SKM-1 treated with dmso at 0.1 percent for 144 hours (cell line): Measurements from ENCODE around the gene PATL2.
"Not testable (repeated sequence)": the region's sequence is repeated elsewhere in the genome, so short reads cannot be mapped to it uniquely, and the experiment has no call there.

Experiments used
- DNase-seq: peaks from one replicate; lab custom pipeline; 2025; ENCODE audit not compliant: unreplicated experiment; lab: John Stamatoyannopoulos, UW

Gene PATL2

GRCh38 chr15:44654858-44655257, 56.3 kb downstream of the PATL2 start:
- DNase-seq: no peak

- no peak for DNase-seq
Measured at GRCh38 chr15:44647637-44648036, 63.5 kb downstream of the PATL2 start.

GRCh38 chr15:44647036-44647435, 64.1 kb downstream of the PATL2 start:
- no peak for DNase-seq

GRCh38 chr15:44646460-44646859, 64.7 kb downstream of the PATL2 start:
- no peak for DNase-seq

- DNase-seq: no peak
Measured at GRCh38 chr15:44641651-44642050, 69.5 kb downstream of the PATL2 start.

GRCh38 chr15:44636976-44637375, 74.1 kb downstream of the PATL2 start:
- DNase-seq: no peak

- DNase-seq: no peak
Measured at GRCh38 chr15:44633603-44634002, 77.5 kb downstream of the PATL2 start.

- DNase-seq: not testable (repeated sequence)
Measured at GRCh38 chr15:44625286-44625685, 85.8 kb downstream of the PATL2 start.

GRCh38 chr15:44623178-44623577, 87.9 kb downstream of the PATL2 start:
- DNase-seq: no peak

- no peak for DNase-seq
Measured at GRCh38 chr15:44620081-44620480, 91.0 kb downstream of the PATL2 start.

- no peak for DNase-seq
Measured at GRCh38 chr15:44616974-44617373, 94.1 kb downstream of the PATL2 start.
